Nephron (organoid): Measurements from ENCODE around the gene SPEM3.

Experiments
- H3K27ac Mint-ChIP-seq, 3 experiments: 2 replicates each; pipeline ENCODE4 v1.8.0; 2020; ENCODE audit warnings: mixed read lengths in 3 of 3, mild to moderate bottlenecking in 2 of 3, moderate library complexity in 1 of 3
- H3K27me3 Mint-ChIP-seq: 2 replicates; pipeline ENCODE4 v1.8.0; 2021; ENCODE audit warnings: low read depth, mild to moderate bottlenecking, moderate library complexity, mixed read lengths
- H3K36me3 Mint-ChIP-seq: 2 replicates; pipeline ENCODE4 v1.8.0; 2020; ENCODE audit warnings: low read depth, mixed read lengths
- H3K4me1 Mint-ChIP-seq: 2 replicates; pipeline ENCODE4 v1.8.0; 2020; ENCODE audit warnings: mixed read lengths
- H3K4me3 Mint-ChIP-seq, 3 experiments: 2 replicates each; pipeline ENCODE4 v1.8.0; 2020; ENCODE audit warnings: mild to moderate bottlenecking in 3 of 3, mixed read lengths in 3 of 3, moderate library complexity in 2 of 3
- H3K9me3 Mint-ChIP-seq: 2 replicates; pipeline ENCODE4 v1.8.0; 2020; ENCODE audit warnings: mixed read lengths
- TF ChIP-seq, protein P1 (sequence below), 3 experiments: fragments of 200-600 bp; sonication (generic); IDR thresholded peaks; one replicate each; pipeline ENCODE4 v1.5.0; 2021; ENCODE audit warnings: antibody characterized with exemption in 3 of 3; ENCODE audit not compliant: unreplicated experiment in 3 of 3

The SPEM3 gene

DNA sequence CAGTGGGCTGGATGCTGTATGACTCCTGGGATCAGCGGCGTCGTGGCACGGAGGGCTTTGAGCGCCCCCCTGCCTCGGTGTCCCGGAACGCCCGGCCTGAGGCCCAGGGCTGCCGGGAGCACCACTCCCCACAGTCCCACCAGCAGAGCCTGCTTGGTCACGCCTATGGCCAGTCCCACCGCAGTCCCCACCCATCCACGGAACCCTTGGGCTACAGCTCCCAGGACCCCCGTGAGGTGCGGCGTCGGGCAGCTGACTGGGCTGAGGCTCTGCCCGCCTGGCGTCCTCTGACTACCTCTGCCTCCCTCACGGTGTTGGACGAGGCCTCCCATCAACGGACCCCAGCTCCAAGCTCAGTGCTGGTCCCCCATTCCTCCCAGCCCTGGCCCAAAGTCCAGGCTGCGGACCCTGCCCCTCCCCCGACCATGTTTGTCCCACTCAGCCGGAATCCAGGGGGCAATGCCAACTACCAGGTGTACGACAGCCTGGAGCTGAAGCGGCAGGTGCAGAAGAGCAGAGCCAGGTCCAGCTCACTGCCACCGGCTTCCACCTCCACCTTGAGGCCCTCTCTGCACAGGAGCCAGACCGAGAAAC is 1.7 kb upstream of the SPEM3 start:
- Mint-ChIP-seq H3K27me3 (peaks cover 9% of the 10 kb centered on the region), H3K27ac (no peak overlapping the region), H3K9me3 (no peaks in the 10 kb centered on the region), H3K4me1 (peaks cover 6% of the 10 kb centered on the region), H3K36me3 (no peaks in the 10 kb centered on the region), H3K4me3 (no peak overlapping the region)
- TF ChIP-seq, protein P1, sequence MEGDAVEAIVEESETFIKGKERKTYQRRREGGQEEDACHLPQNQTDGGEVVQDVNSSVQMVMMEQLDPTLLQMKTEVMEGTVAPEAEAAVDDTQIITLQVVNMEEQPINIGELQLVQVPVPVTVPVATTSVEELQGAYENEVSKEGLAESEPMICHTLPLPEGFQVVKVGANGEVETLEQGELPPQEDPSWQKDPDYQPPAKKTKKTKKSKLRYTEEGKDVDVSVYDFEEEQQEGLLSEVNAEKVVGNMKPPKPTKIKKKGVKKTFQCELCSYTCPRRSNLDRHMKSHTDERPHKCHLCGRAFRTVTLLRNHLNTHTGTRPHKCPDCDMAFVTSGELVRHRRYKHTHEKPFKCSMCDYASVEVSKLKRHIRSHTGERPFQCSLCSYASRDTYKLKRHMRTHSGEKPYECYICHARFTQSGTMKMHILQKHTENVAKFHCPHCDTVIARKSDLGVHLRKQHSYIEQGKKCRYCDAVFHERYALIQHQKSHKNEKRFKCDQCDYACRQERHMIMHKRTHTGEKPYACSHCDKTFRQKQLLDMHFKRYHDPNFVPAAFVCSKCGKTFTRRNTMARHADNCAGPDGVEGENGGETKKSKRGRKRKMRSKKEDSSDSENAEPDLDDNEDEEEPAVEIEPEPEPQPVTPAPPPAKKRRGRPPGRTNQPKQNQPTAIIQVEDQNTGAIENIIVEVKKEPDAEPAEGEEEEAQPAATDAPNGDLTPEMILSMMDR (IDR thresholded peaks at IDR 0.05; ENCODE audit: unreplicated experiment in 3 of 3): no peak

DNA sequence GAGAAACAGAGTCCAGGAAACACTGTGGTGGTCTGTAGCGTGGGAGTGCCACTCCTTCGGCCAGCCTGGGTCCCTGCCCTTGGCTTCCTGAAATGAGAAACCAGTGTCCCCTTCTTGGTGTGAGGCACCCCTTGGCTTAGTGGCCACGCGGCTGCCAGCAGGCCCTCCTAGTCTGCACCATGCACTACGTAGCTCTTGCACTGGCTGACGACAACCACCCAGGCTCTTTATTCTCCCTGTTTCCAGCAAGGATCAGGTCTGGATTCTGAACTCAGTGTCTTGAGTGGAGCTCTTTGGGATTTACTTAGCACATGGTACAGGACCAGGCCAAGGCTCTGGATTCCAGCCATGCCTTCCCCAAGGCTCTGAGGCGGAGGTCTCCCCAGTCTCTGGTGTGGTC is 1.1 kb upstream of the SPEM3 start:
- TF ChIP-seq, protein P1 (IDR thresholded peaks at IDR 0.05; ENCODE audit: unreplicated experiment in 3 of 3): no peak
- H3K27ac Mint-ChIP-seq: no peak overlapping the region
- no peak overlapping the region for H3K4me3 Mint-ChIP-seq
- H3K4me1 Mint-ChIP-seq: peaks cover 6% of the 10 kb centered on the region
- H3K36me3 Mint-ChIP-seq: no peaks in the 10 kb centered on the region
- peaks cover 9% of the 10 kb centered on the region for H3K27me3 Mint-ChIP-seq
- no peaks in the 10 kb centered on the region for H3K9me3 Mint-ChIP-seq

DNA sequence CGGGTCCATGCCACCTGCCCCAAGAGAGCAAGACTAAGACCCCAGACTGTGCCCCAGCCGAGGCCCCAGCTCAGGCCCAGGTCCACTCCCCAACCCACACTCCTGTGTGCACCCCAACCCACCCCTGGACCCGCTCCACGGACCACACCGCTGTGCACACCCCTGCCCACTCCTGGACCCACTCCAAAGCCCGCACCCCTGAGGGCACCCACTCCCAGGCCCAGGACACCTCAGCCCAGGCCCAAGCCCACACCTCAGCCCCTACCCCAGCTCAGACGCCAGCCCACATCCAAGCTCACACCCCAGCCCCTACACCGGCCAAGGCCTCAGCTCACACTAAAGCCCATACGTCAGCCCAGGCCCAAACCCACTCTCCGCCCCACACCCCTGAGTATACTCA is 1.1 kb downstream of the SPEM3 start:
- TF ChIP-seq, protein P1 (IDR thresholded peaks at IDR 0.05; ENCODE audit: unreplicated experiment in 3 of 3): no peak
- Mint-ChIP-seq H3K4me3 (no peak overlapping the region), H3K27me3 (peaks cover 5% of the 10 kb centered on the region), H3K4me1 (no peaks in the 10 kb centered on the region), H3K9me3 (no peaks in the 10 kb centered on the region), H3K27ac (no peak overlapping the region), H3K36me3 (no peaks in the 10 kb centered on the region)

DNA sequence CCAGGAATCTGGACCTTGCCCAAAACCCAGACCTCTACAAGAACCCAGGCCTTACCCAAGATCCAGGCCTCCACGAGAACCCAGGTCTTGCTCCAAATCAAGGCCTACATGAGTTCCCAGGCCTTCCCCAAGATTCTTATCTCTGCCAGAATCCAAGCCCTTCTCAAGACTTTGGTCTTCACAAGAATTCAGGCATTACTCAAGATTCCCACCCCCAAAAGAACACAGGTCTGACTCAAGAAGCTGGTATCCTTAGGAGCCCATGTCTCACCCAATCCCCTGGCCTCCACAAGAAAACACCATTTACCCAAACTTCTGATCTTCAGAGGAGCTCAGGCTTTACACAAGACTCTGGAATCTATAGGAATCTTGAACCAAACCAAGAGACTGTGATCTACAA is 2.6 kb downstream of the SPEM3 start:
- H3K27me3 Mint-ChIP-seq: peaks cover 15% of the 10 kb centered on the region
- no peaks in the 10 kb centered on the region for H3K36me3 Mint-ChIP-seq
- H3K4me3 Mint-ChIP-seq: no peak overlapping the region
- TF ChIP-seq, protein P1 (IDR thresholded peaks at IDR 0.05; ENCODE audit: unreplicated experiment in 3 of 3): no peak
- H3K4me1 Mint-ChIP-seq: peaks cover 8% of the 10 kb centered on the region
- no peaks in the 10 kb centered on the region for H3K9me3 Mint-ChIP-seq
- H3K27ac Mint-ChIP-seq: no peak overlapping the region

DNA sequence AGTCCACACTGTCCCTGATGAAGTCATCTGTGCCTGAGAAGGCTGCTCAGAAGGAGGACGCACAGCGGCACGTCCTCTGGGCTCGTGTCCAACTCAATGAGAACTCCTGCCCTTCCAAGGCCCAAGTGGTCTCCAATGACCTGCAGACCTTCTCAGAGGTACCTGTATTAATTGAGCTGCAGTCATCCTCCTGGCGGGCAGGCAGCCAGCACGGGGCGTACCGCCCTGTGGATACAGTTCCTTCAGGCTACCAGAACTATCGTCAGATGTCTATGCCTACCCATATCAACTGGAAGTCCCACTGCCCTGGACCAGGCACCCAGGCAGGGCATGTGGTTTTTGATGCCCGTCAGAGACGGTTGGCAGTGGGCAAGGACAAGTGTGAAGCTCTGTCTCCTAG is 3.6 kb downstream of the SPEM3 start:
- Mint-ChIP-seq H3K27ac (no peak overlapping the region), H3K4me3 (no peak overlapping the region), H3K9me3 (no peaks in the 10 kb centered on the region), H3K4me1 (peaks cover 8% of the 10 kb centered on the region), H3K36me3 (no peaks in the 10 kb centered on the region), H3K27me3 (peaks cover 22% of the 10 kb centered on the region)
- TF ChIP-seq, protein P1 (IDR thresholded peaks at IDR 0.05; ENCODE audit: unreplicated experiment in 3 of 3): no peak
